ENCODE results near the gene NCKAP5.

- no peak for TF ChIP-seq CTCF (IDR thresholded peaks at IDR 0.05)
- no peak for TF ChIP-seq POLR2A (IDR thresholded peaks at IDR 0.05)
- TF ChIP-seq EP300 (IDR thresholded peaks at IDR 0.05): no peak
These were observed 32.1 kb upstream of the NCKAP5 start for GRCh38 chr2:133600266-133600928.

Measured in ovary (tissue), 3 donors.